GM23248 (cell line): ENCODE data around the gene GRAP2. TPM values are rescaled to one million over a fixed set of nuclear protein-coding genes. Genes with fewer than 3 reads are reported as not detected.

Source experiments
- DNase-seq: peaks from one replicate; pipeline ENCODE4 v3.0.0-alpha.2; 2015
- H2AFZ ChIP-seq: fragments of 200-600 bp; sonication (generic); 2 replicates; pipeline ENCODE4 v1.6.1; 2016; ENCODE audit warnings: antibody characterized with exemption
- H3F3A ChIP-seq: fragments of 200-600 bp; sonication (generic); 2 replicates; pipeline ENCODE4 v1.6.1; 2016; ENCODE audit warnings: mild to moderate bottlenecking, antibody characterized with exemption, mixed run types; ENCODE audit not compliant: insufficient read depth
- H3K27ac ChIP-seq: fragments of 200-600 bp; sonication (generic); 2 replicates; pipeline ENCODE4 v1.5.1; 2016; ENCODE audit warnings: mild to moderate bottlenecking
- H3K27me3 ChIP-seq: fragments of 200-600 bp; sonication (generic); replicated peaks from 2 replicates; pipeline ENCODE4 v1.6.1; 2016; ENCODE audit warnings: mild to moderate bottlenecking; ENCODE audit not compliant: insufficient read depth
- H3K36me3 ChIP-seq: fragments of 200-600 bp; sonication (generic); 2 replicates; pipeline ENCODE4 v1.6.1; 2016; ENCODE audit warnings: low read depth, mild to moderate bottlenecking
- H3K4me1 ChIP-seq: fragments of 200-600 bp; sonication (generic); 2 replicates; pipeline ENCODE4 v1.6.1; 2016; ENCODE audit warnings: mild to moderate bottlenecking; ENCODE audit not compliant: insufficient read depth
- H3K4me2 ChIP-seq: fragments of 200-600 bp; sonication (generic); one replicate; pipeline ENCODE4 v1.6.1; 2016; ENCODE audit warnings: mild to moderate bottlenecking; ENCODE audit not compliant: unreplicated experiment
- H3K4me3 ChIP-seq: fragments of 200-600 bp; sonication (generic); 2 replicates; pipeline ENCODE4 v1.5.1; 2016; ENCODE audit warnings: mild to moderate bottlenecking
- H3K79me2 ChIP-seq: fragments of 200-600 bp; sonication (generic); 2 replicates; pipeline ENCODE4 v1.6.1; 2016; ENCODE audit warnings: mild to moderate bottlenecking; ENCODE audit not compliant: insufficient read depth
- H3K9ac ChIP-seq: fragments of 200-600 bp; sonication (generic); 2 replicates; pipeline ENCODE4 v1.6.1; 2016; ENCODE audit warnings: mild to moderate bottlenecking
- H3K9me2 ChIP-seq: fragments of 200-600 bp; sonication (generic); 2 replicates; pipeline ENCODE4 v1.6.1; 2016; ENCODE audit warnings: mixed run types, mild to moderate bottlenecking, moderate library complexity; ENCODE audit not compliant: insufficient read depth
- H3K9me3 ChIP-seq: fragments of 200-600 bp; sonication (generic); one replicate; pipeline ENCODE4 v1.6.1; 2017; ENCODE audit warnings: low read depth
- H4K20me1 ChIP-seq: fragments of 200-600 bp; sonication (generic); 2 replicates; pipeline ENCODE4 v1.6.0; 2016; ENCODE audit not compliant: insufficient read depth
- EZH2 ChIP-seq: fragments of 200-600 bp; sonication (generic); IDR thresholded peaks from 2 replicates; pipeline ENCODE4 v1.6.1; 2018; ENCODE audit warnings: antibody characterized with exemption, mild to moderate bottlenecking; ENCODE audit not compliant: insufficient read depth, poor library complexity, severe bottlenecking
- EZH2phosphoT487 ChIP-seq: fragments of 200-600 bp; sonication (generic); IDR thresholded peaks from 2 replicates; pipeline ENCODE4 v1.6.1; 2018; ENCODE audit warnings: antibody characterized with exemption, moderate library complexity, mild to moderate bottlenecking, low read depth; ENCODE audit not compliant: insufficient read depth
- WGBS, 2 experiments: methylation state at CpG; one replicate each; pipeline ENCODE4 v1.1.6; 2015 to 2017; ENCODE audit warnings: low lambda C conversion rate in 2 of 2, low coverage in 1 of 2; ENCODE audit errors: missing lambda C conversion rate in 2 of 2; 5-methylcytosine and 5-hydroxymethylcytosine counted together
- in situ Hi-C: fragments of 300-500 bp; cut with MboI; formaldehyde crosslinking; loops from 2 replicates; pipeline ENCODE4 v1.15.0; 2020
- polyA plus RNA-seq: library from polyadenylated mRNA; unstranded; fragments of >200 nt; fragmentation: Nextera tagmentation; extraction: Ambion mirVana; gene quantifications from 2 replicates; pipeline ENCODE4 v1.2.1, GENCODE V29; 2016
- total RNA-seq: library from RNA; depleted of rRNA; stranded (reverse); fragments of >200 nt; shearing (Covaris generic); gene quantifications from 2 replicates; pipeline ENCODE4 v1.2.3, GENCODE V29; 2014

The GRAP2 gene
- total and polyA plus RNA-seq, 2 experiments from 2014 or later = not detected

GRCh38 chr22:39938509-39939111 is 37.7 kb downstream of the GRAP2 start:
- 66 to 73% methylated on average over 14 of the region's 14 CpGs for WGBS, 2 experiments

GRCh38 chr22:39939830-39940229 is 38.9 kb downstream of the GRAP2 start:
- no peaks in the 10 kb centered on the region for H3K79me2 ChIP-seq
- no peak overlapping the region for H3K4me3 ChIP-seq
- in situ Hi-C loops = no loop called here
- whole genome bisulfite sequencing, 2 experiments = 77 to 80% methylated on average over 3 of the region's 3 CpGs
- H3K27ac ChIP-seq = no peak overlapping the region
- no peak overlapping the region for H2AFZ ChIP-seq
- no peaks in the 10 kb centered on the region for H3K36me3 ChIP-seq
- no peak for DNase-seq
- H3K9me3 ChIP-seq = no peaks in the 10 kb centered on the region
- no peaks in the 10 kb centered on the region for H4K20me1 ChIP-seq
- no peak overlapping the region for H3K4me2 ChIP-seq
- no peaks in the 10 kb centered on the region for H3F3A ChIP-seq
- H3K27me3 ChIP-seq = peaks cover 37% of the 10 kb centered on the region
- no peaks in the 10 kb centered on the region for H3K9me2 ChIP-seq
- H3K9ac ChIP-seq = no peak overlapping the region
- no peaks in the 10 kb centered on the region for H3K4me1 ChIP-seq
- TF ChIP-seq EZH2 (no peak), EZH2phosphoT487 (no peak)

More at GRCh38 chr22:39938509-39939111, 37.7 kb downstream of the GRAP2 start:
- Histone ChIP-seq H2AFZ (no peak overlapping the region), H3K9me2 (no peaks in the 10 kb centered on the region), H3K9me3 (no peaks in the 10 kb centered on the region), H3K27me3 (peaks cover 48% of the 10 kb centered on the region), H4K20me1 (no peaks in the 10 kb centered on the region), H3K27ac (no peak overlapping the region), H3K4me3 (no peak overlapping the region), H3F3A (no peaks in the 10 kb centered on the region), H3K4me1 (no peaks in the 10 kb centered on the region), H3K36me3 (no peaks in the 10 kb centered on the region), H3K9ac (no peak overlapping the region), H3K4me2 (no peak overlapping the region), H3K79me2 (no peaks in the 10 kb centered on the region)
- in situ Hi-C loops = no loop called here
- DNase-seq = no peak
- TF ChIP-seq EZH2phosphoT487 (no peak), EZH2 (no peak)

- Histone ChIP-seq H4K20me1 (no peaks in the 10 kb centered on the region), H2AFZ (no peak overlapping the region), H3F3A (no peaks in the 10 kb centered on the region), H3K4me2 (no peak overlapping the region), H3K9ac (no peak overlapping the region), H3K4me3 (no peak overlapping the region), H3K9me2 (no peaks in the 10 kb centered on the region), H3K4me1 (no peaks in the 10 kb centered on the region), H3K36me3 (no peaks in the 10 kb centered on the region), H3K9me3 (no peaks in the 10 kb centered on the region), H3K27ac (no peak overlapping the region), H3K27me3 (peaks cover 36% of the 10 kb centered on the region), H3K79me2 (no peaks in the 10 kb centered on the region)
- 52 to 56% methylated on average over 9 of the region's 9 CpGs for WGBS, 2 experiments
- in situ Hi-C loops = no loop called here
- no peak for DNase-seq
- TF ChIP-seq EZH2phosphoT487 = no peak
- no peak for TF ChIP-seq EZH2
These were observed 39.9 kb downstream of the GRAP2 start for GRCh38 chr22:39940757-39941305.

- Histone ChIP-seq H3K4me3 (no peak overlapping the region), H3K27ac (no peak overlapping the region), H3K9me2 (no peaks in the 10 kb centered on the region), H3K36me3 (no peaks in the 10 kb centered on the region), H3K79me2 (no peaks in the 10 kb centered on the region), H3K9me3 (no peaks in the 10 kb centered on the region), H4K20me1 (no peaks in the 10 kb centered on the region), H3K4me2 (no peak overlapping the region), H3K27me3 (peaks cover 28% of the 10 kb centered on the region), H3F3A (no peaks in the 10 kb centered on the region), H3K9ac (no peak overlapping the region), H3K4me1 (no peaks in the 10 kb centered on the region), H2AFZ (no peak overlapping the region)
- WGBS, 2 experiments = 89 to 90% methylated on average over 2 of the region's 2 CpGs
- in situ Hi-C loops = no loop called here
- no peak for DNase-seq
- no peak for TF ChIP-seq EZH2
- TF ChIP-seq EZH2phosphoT487 = no peak
These were observed 40.7 kb downstream of the GRAP2 start for GRCh38 chr22:39941601-39942000.
